GM12892 (cell line): ENCODE data around the gene ZNF581.

Source experiments
- POLR2A ChIP-seq: IDR thresholded peaks from 2 replicates; pipeline ENCODE4 v1.6.1; 2011; ENCODE audit warnings: low read depth, low read length, control low read depth
- POLR2AphosphoS5 ChIP-seq: IDR thresholded peaks from 2 replicates; pipeline ENCODE4 v1.6.1; 2011; ENCODE audit warnings: low read depth, low read length, control low read depth
- TAF1 ChIP-seq: IDR thresholded peaks from 2 replicates; pipeline ENCODE4 v1.6.1; 2011; ENCODE audit warnings: low read depth, mild to moderate bottlenecking, control low read depth, low read length, borderline replicate concordance

- no peak for TF ChIP-seq POLR2AphosphoS5
- TF ChIP-seq POLR2A: no peak
- no peak for TF ChIP-seq TAF1
Observed at GRCh38 chr19:55681131-55682092, 38.0 kb downstream of the ZNF581 start.
